ENCODE data around the gene ZRANB3. TPM values are rescaled to one million over a fixed set of nuclear protein-coding genes. Genes with fewer than 3 reads are reported as not detected.

Gene ZRANB3
- total and polyA plus RNA-seq, 2 experiments from 2014 or later, result 5.7 to 6.4 TPM

- no peak for TF ChIP-seq EZH2phosphoT487 (IDR thresholded peaks at IDR 0.05; ENCODE audit: insufficient read depth, low read depth)
- no peak for TF ChIP-seq EZH2 (IDR thresholded peaks at IDR 0.05; ENCODE audit: insufficient read depth, poor library complexity, severe bottlenecking)
- H4K20me1 ChIP-seq (ENCODE audit: insufficient read depth), result no peaks in the 10 kb centered on the region
- no peak for DNase-seq
- in situ Hi-C loops (cut with MboI), result no loop called here
- no peak overlapping the region for H2AFZ ChIP-seq
- H3K4me2 ChIP-seq (ENCODE audit: unreplicated experiment), result no peak overlapping the region
- H3K9me2 ChIP-seq (ENCODE audit: insufficient read depth), result no peaks in the 10 kb centered on the region
- no peaks in the 10 kb centered on the region for H3K27me3 ChIP-seq (replicated peaks; ENCODE audit: insufficient read depth)
- H3F3A ChIP-seq (ENCODE audit: insufficient read depth), result no peaks in the 10 kb centered on the region
- H3K79me2 ChIP-seq (ENCODE audit: insufficient read depth), result no peaks in the 10 kb centered on the region
- H3K4me1 ChIP-seq (ENCODE audit: insufficient read depth), result no peaks in the 10 kb centered on the region
- no peaks in the 10 kb centered on the region for H3K9me3 ChIP-seq (ENCODE audit: low read depth)
- H3K4me3 ChIP-seq, result no peak overlapping the region
- H3K27ac ChIP-seq, result no peak overlapping the region
- H3K36me3 ChIP-seq (ENCODE audit: low read depth), result no peaks in the 10 kb centered on the region
- H3K9ac ChIP-seq, result no peak overlapping the region
- WGBS, 2 experiments (ENCODE audit: low coverage in 1 of 2, low lambda C conversion rate in 2 of 2, missing lambda C conversion rate in 2 of 2), result 92 to 98% methylated on average over 2 of the region's 2 CpGs
Measured at GRCh38 chr2:135311962-135312361, 219.1 kb downstream of the ZRANB3 start.

- Histone ChIP-seq H3K9ac (no peak overlapping the region), H3K79me2 (ENCODE audit: insufficient read depth) (no peaks in the 10 kb centered on the region), H3K4me3 (no peak overlapping the region), H3K9me3 (ENCODE audit: low read depth) (no peaks in the 10 kb centered on the region), H3K36me3 (ENCODE audit: low read depth) (no peaks in the 10 kb centered on the region), H3K4me1 (ENCODE audit: insufficient read depth) (no peaks in the 10 kb centered on the region), H3K27ac (no peak overlapping the region), H3K4me2 (ENCODE audit: unreplicated experiment) (no peak overlapping the region), H2AFZ (no peak overlapping the region), H3K9me2 (ENCODE audit: insufficient read depth) (no peaks in the 10 kb centered on the region), H3K27me3 (replicated peaks; ENCODE audit: insufficient read depth) (no peaks in the 10 kb centered on the region), H3F3A (ENCODE audit: insufficient read depth) (no peaks in the 10 kb centered on the region), H4K20me1 (ENCODE audit: insufficient read depth) (no peaks in the 10 kb centered on the region)
- 96 to 98% methylated on average over 3 of the region's 3 CpGs for WGBS, 2 experiments (ENCODE audit: low coverage in 1 of 2, low lambda C conversion rate in 2 of 2, missing lambda C conversion rate in 2 of 2)
- DNase-seq, result no peak
- TF ChIP-seq EZH2phosphoT487 (IDR thresholded peaks at IDR 0.05; ENCODE audit: insufficient read depth, low read depth) (no peak), EZH2 (IDR thresholded peaks at IDR 0.05; ENCODE audit: insufficient read depth, poor library complexity, severe bottlenecking) (no peak)
- in situ Hi-C loops (cut with MboI), result no loop called here
Measured at GRCh38 chr2:135311268-135311667, 219.8 kb downstream of the ZRANB3 start.

- H3K4me3 ChIP-seq, result no peak overlapping the region
- 94 to 96% methylated on average over 4 of the region's 4 CpGs for WGBS, 2 experiments (ENCODE audit: low coverage in 1 of 2, low lambda C conversion rate in 2 of 2, missing lambda C conversion rate in 2 of 2)
- H3F3A ChIP-seq (ENCODE audit: insufficient read depth), result no peaks in the 10 kb centered on the region
- TF ChIP-seq EZH2 (IDR thresholded peaks at IDR 0.05; ENCODE audit: insufficient read depth, poor library complexity, severe bottlenecking), result no peak
- no peak for TF ChIP-seq EZH2phosphoT487 (IDR thresholded peaks at IDR 0.05; ENCODE audit: insufficient read depth, low read depth)
- no peak overlapping the region for H3K9ac ChIP-seq
- no peaks in the 10 kb centered on the region for H3K27me3 ChIP-seq (replicated peaks; ENCODE audit: insufficient read depth)
- no peak overlapping the region for H3K27ac ChIP-seq
- no peaks in the 10 kb centered on the region for H3K79me2 ChIP-seq (ENCODE audit: insufficient read depth)
- H3K4me2 ChIP-seq (ENCODE audit: unreplicated experiment), result no peak overlapping the region
- in situ Hi-C loops (cut with MboI), result no loop called here
- no peaks in the 10 kb centered on the region for H3K9me3 ChIP-seq (ENCODE audit: low read depth)
- H4K20me1 ChIP-seq (ENCODE audit: insufficient read depth), result no peaks in the 10 kb centered on the region
- DNase-seq, result no peak
- no peaks in the 10 kb centered on the region for H3K36me3 ChIP-seq (ENCODE audit: low read depth)
- H3K9me2 ChIP-seq (ENCODE audit: insufficient read depth), result no peaks in the 10 kb centered on the region
- H3K4me1 ChIP-seq (ENCODE audit: insufficient read depth), result peaks cover 5% of the 10 kb centered on the region; the same call in 1 of the 2 replicates
- H2AFZ ChIP-seq, result no peak overlapping the region
Measured at GRCh38 chr2:135304694-135305093, 226.3 kb downstream of the ZRANB3 start.

- H3K9me2 ChIP-seq (ENCODE audit: insufficient read depth), result no peaks in the 10 kb centered on the region
- peak; percentile 45 for DNase-seq
- H3K9me3 ChIP-seq (ENCODE audit: low read depth), result no peaks in the 10 kb centered on the region
- in situ Hi-C loops (cut with MboI), result no loop called here
- no peaks in the 10 kb centered on the region for H4K20me1 ChIP-seq (ENCODE audit: insufficient read depth)
- no peak overlapping the region for H3K27ac ChIP-seq
- no peak overlapping the region for H3K9ac ChIP-seq
- 71 to 91% methylated on average over 1 of the region's 1 CpG for WGBS, 2 experiments (ENCODE audit: low coverage in 1 of 2, low lambda C conversion rate in 2 of 2, missing lambda C conversion rate in 2 of 2)
- H3K36me3 ChIP-seq (ENCODE audit: low read depth), result no peaks in the 10 kb centered on the region
- no peaks in the 10 kb centered on the region for H3F3A ChIP-seq (ENCODE audit: insufficient read depth)
- H3K4me1 ChIP-seq (ENCODE audit: insufficient read depth), result peaks cover 7% of the 10 kb centered on the region; the same call in 1 of the 2 replicates
- H3K27me3 ChIP-seq (replicated peaks; ENCODE audit: insufficient read depth), result no peaks in the 10 kb centered on the region
- H2AFZ ChIP-seq, result no peak overlapping the region
- no peaks in the 10 kb centered on the region for H3K79me2 ChIP-seq (ENCODE audit: insufficient read depth)
- H3K4me2 ChIP-seq (ENCODE audit: unreplicated experiment), result peak overlapping the region; percentile 7
- H3K4me3 ChIP-seq, result no peak overlapping the region
- TF ChIP-seq EZH2 (IDR thresholded peaks at IDR 0.05; ENCODE audit: insufficient read depth, poor library complexity, severe bottlenecking) (no peak), EZH2phosphoT487 (IDR thresholded peaks at IDR 0.05; ENCODE audit: insufficient read depth, low read depth) (no peak)
Measured at GRCh38 chr2:135299658-135300244, 231.3 kb downstream of the ZRANB3 start.

Measured in GM23248 (cell line).